Measurements from ENCODE around the gene NRXN3.

The NRXN3 gene

DNA sequence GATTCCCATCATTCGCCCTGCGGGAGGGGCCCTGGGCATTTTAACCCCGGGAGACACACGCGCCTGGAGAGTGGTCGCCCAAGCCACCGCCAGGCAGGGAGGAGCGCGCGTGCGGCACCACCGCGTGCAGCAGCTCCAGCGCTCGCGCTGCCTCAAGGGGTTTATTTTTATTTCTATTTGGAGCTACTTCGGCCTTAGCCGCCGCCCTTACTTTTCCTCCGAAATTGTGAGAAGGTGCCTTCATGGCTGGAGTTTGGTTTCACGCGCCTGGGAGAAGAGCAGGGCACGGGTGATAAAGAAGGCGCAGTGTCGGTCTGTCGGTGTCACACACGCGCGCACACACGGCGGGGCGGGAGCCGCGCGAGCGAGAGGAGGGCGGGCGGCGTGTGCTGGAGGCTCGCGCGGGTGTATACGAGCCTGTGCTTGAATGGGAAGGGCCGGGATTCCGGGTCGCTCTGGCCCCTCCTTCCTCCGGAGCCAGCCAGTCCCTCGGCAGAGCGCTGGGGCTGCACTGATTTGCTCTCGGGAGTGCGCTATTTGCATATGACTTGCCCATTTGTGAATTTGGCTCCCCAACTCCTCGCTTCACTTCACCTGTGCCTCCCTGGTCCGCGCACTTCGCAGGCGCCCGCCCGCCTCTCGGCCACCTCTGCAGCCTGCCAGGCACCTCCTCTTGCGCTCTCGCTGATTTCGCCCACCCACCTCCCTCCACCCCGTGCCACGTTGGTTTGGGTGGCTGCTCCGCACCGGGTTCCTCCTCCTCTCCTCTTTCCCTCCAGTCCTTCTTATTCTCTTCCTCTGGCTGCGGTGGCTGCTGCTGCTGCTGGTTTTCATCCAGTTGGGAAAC lies 1108.8 kb downstream of the NRXN3 start (continued):
- TF ChIP-seq, protein P1, sequence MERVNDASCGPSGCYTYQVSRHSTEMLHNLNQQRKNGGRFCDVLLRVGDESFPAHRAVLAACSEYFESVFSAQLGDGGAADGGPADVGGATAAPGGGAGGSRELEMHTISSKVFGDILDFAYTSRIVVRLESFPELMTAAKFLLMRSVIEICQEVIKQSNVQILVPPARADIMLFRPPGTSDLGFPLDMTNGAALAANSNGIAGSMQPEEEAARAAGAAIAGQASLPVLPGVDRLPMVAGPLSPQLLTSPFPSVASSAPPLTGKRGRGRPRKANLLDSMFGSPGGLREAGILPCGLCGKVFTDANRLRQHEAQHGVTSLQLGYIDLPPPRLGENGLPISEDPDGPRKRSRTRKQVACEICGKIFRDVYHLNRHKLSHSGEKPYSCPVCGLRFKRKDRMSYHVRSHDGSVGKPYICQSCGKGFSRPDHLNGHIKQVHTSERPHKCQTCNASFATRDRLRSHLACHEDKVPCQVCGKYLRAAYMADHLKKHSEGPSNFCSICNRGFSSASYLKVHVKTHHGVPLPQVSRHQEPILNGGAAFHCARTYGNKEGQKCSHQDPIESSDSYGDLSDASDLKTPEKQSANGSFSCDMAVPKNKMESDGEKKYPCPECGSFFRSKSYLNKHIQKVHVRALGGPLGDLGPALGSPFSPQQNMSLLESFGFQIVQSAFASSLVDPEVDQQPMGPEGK (tag by site-specific recombination; IDR thresholded peaks at IDR 0.05) = peak; percentile 61
- TF ChIP-seq, protein P2, sequence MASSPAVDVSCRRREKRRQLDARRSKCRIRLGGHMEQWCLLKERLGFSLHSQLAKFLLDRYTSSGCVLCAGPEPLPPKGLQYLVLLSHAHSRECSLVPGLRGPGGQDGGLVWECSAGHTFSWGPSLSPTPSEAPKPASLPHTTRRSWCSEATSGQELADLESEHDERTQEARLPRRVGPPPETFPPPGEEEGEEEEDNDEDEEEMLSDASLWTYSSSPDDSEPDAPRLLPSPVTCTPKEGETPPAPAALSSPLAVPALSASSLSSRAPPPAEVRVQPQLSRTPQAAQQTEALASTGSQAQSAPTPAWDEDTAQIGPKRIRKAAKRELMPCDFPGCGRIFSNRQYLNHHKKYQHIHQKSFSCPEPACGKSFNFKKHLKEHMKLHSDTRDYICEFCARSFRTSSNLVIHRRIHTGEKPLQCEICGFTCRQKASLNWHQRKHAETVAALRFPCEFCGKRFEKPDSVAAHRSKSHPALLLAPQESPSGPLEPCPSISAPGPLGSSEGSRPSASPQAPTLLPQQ (tag by site-specific recombination; IDR thresholded peaks at IDR 0.05) = no peak; the same call in 1 of the 2 replicates
- TF ChIP-seq, protein P3, sequence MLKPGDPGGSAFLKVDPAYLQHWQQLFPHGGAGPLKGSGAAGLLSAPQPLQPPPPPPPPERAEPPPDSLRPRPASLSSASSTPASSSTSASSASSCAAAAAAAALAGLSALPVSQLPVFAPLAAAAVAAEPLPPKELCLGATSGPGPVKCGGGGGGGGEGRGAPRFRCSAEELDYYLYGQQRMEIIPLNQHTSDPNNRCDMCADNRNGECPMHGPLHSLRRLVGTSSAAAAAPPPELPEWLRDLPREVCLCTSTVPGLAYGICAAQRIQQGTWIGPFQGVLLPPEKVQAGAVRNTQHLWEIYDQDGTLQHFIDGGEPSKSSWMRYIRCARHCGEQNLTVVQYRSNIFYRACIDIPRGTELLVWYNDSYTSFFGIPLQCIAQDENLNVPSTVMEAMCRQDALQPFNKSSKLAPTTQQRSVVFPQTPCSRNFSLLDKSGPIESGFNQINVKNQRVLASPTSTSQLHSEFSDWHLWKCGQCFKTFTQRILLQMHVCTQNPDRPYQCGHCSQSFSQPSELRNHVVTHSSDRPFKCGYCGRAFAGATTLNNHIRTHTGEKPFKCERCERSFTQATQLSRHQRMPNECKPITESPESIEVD (tag by site-specific recombination; IDR thresholded peaks at IDR 0.05) = no peak
- TF ChIP-seq ZNF558 (tag by site-specific recombination; IDR thresholded peaks at IDR 0.05) (no peak), ZNF239 (tag by site-specific recombination; IDR thresholded peaks at IDR 0.05) (no peak), YY1 (tag by site-specific recombination; IDR thresholded peaks at IDR 0.05) (no peak), ZBTB20 (tag by site-specific recombination; IDR thresholded peaks at IDR 0.05) (peak; percentile 56; the same call in 1 of the 2 replicates), ZNF404 (tag by site-specific recombination; IDR thresholded peaks at IDR 0.05) (no peak), ZNF654 (tag by site-specific recombination; IDR thresholded peaks at IDR 0.05; ENCODE audit: low read depth) (no peak), YY2 (tag by site-specific recombination; IDR thresholded peaks at IDR 0.05) (no peak), ZNF626 (tag by site-specific recombination; IDR thresholded peaks at IDR 0.05) (no peak), ZNF311 (tag by site-specific recombination; IDR thresholded peaks at IDR 0.05; ENCODE audit: borderline replicate concordance) (no peak), ZBTB7A (tag by site-specific recombination; IDR thresholded peaks at IDR 0.05; ENCODE audit: low read depth) (no peak), ZNF433 (tag by site-specific recombination; IDR thresholded peaks at IDR 0.05; ENCODE audit: low read depth) (no peak), ZNF629 (tag by site-specific recombination; IDR thresholded peaks at IDR 0.05) (peak; percentile 31), ZNF670 (tag by site-specific recombination; IDR thresholded peaks at IDR 0.05; ENCODE audit: low read depth) (no peak)
- TF ChIP-seq, protein P4, sequence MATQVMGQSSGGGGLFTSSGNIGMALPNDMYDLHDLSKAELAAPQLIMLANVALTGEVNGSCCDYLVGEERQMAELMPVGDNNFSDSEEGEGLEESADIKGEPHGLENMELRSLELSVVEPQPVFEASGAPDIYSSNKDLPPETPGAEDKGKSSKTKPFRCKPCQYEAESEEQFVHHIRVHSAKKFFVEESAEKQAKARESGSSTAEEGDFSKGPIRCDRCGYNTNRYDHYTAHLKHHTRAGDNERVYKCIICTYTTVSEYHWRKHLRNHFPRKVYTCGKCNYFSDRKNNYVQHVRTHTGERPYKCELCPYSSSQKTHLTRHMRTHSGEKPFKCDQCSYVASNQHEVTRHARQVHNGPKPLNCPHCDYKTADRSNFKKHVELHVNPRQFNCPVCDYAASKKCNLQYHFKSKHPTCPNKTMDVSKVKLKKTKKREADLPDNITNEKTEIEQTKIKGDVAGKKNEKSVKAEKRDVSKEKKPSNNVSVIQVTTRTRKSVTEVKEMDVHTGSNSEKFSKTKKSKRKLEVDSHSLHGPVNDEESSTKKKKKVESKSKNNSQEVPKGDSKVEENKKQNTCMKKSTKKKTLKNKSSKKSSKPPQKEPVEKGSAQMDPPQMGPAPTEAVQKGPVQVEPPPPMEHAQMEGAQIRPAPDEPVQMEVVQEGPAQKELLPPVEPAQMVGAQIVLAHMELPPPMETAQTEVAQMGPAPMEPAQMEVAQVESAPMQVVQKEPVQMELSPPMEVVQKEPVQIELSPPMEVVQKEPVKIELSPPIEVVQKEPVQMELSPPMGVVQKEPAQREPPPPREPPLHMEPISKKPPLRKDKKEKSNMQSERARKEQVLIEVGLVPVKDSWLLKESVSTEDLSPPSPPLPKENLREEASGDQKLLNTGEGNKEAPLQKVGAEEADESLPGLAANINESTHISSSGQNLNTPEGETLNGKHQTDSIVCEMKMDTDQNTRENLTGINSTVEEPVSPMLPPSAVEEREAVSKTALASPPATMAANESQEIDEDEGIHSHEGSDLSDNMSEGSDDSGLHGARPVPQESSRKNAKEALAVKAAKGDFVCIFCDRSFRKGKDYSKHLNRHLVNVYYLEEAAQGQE (tag by site-specific recombination; IDR thresholded peaks at IDR 0.05) = 0 out of 2 replicates have a peak, but pooled peaks have one; percentile 11
- TF ChIP-seq, protein P5, sequence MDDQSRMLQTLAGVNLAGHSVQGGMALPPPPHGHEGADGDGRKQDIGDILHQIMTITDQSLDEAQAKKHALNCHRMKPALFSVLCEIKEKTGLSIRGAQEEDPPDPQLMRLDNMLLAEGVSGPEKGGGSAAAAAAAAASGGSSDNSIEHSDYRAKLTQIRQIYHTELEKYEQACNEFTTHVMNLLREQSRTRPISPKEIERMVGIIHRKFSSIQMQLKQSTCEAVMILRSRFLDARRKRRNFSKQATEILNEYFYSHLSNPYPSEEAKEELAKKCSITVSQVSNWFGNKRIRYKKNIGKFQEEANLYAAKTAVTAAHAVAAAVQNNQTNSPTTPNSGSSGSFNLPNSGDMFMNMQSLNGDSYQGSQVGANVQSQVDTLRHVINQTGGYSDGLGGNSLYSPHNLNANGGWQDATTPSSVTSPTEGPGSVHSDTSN (CRISPR knock-in tag; IDR thresholded peaks at IDR 0.05) = peak; percentile 56; the same call in 1 of the 2 replicates
- TF ChIP-seq, protein P6, sequence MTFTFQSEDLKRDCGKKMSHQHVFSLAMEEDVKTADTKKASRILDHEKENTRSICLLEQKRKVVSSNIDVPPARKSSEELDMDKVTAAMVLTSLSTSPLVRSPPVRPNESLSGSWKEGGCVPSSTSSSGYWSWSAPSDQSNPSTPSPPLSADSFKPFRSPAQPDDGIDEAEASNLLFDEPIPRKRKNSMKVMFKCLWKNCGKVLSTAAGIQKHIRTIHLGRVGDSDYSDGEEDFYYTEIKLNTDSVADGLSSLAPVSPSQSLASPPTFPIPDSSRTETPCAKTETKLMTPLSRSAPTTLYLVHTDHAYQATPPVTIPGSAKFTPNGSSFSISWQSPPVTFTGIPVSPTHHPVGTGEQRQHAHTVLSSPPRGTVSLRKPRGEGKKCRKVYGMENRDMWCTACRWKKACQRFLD (tag by site-specific recombination; IDR thresholded peaks at IDR 0.05) = no peak
- TF ChIP-seq, protein P7, sequence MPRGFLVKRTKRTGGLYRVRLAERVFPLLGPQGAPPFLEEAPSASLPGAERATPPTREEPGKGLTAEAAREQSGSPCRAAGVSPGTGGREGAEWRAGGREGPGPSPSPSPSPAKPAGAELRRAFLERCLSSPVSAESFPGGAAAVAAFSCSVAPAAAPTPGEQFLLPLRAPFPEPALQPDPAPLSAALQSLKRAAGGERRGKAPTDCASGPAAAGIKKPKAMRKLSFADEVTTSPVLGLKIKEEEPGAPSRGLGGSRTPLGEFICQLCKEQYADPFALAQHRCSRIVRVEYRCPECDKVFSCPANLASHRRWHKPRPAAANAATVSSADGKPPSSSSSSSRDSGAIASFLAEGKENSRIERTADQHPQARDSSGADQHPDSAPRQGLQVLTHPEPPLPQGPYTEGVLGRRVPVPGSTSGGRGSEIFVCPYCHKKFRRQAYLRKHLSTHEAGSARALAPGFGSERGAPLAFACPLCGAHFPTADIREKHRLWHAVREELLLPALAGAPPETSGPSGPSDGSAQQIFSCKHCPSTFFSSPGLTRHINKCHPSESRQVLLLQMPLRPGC (tag by site-specific recombination; IDR thresholded peaks at IDR 0.05) = no peak
- TF ChIP-seq, protein P8, sequence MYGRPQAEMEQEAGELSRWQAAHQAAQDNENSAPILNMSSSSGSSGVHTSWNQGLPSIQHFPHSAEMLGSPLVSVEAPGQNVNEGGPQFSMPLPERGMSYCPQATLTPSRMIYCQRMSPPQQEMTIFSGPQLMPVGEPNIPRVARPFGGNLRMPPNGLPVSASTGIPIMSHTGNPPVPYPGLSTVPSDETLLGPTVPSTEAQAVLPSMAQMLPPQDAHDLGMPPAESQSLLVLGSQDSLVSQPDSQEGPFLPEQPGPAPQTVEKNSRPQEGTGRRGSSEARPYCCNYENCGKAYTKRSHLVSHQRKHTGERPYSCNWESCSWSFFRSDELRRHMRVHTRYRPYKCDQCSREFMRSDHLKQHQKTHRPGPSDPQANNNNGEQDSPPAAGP (tag by site-specific recombination; IDR thresholded peaks at IDR 0.05) = no peak
